Jurkat, Clone E6-1 (cell line): Measurements from ENCODE around the gene TEKT2.

Experiments used
- DNase-seq: peaks from one replicate; pipeline ENCODE4 v3.0.0-alpha.2; 2011; ENCODE audit warnings: low read depth, low spot score
- H3K4me3 ChIP-seq: 2 replicates; pipeline ENCODE4 v1.5.1; 2011; ENCODE audit warnings: mild to moderate bottlenecking, low read length, control low read depth, moderate library complexity

TEKT2 gene

DNA sequence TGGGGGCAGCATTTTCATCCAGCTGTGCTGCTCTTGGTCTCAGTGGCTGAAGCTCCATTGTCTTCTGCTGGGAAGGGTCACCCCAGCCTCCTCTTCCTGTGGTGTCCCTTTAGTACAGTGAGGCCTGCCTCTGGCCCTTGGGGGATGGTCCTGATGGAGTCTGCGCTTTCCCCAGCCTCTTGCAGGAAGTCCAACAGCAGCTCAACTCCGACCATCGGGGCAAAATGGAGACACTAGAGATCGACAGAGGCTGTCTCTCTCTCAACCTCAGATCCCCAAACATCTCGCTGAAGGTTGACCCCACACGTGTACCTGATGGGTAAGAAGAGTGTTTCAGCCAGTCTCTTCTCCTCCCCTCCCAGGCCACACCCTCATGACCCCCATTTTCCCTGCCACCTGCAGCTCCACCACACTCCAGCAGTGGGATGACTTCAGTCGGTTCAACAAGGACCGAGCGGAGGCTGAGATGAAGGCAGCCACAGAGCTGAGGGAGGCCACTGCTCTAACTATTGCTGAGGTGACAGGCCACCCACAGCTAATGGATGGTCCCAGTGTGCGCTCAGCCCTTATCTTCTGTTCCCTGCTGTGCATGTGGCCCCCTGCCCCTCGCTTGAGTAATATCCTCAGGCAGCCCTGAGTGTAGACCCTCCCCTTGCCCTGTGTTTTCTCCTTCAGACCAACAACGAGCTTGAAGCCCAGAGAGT lies 2.8 kb downstream of the TEKT2 start:
- H3K4me3 ChIP-seq: no peak overlapping the region
- DNase-seq: no peak

DNA sequence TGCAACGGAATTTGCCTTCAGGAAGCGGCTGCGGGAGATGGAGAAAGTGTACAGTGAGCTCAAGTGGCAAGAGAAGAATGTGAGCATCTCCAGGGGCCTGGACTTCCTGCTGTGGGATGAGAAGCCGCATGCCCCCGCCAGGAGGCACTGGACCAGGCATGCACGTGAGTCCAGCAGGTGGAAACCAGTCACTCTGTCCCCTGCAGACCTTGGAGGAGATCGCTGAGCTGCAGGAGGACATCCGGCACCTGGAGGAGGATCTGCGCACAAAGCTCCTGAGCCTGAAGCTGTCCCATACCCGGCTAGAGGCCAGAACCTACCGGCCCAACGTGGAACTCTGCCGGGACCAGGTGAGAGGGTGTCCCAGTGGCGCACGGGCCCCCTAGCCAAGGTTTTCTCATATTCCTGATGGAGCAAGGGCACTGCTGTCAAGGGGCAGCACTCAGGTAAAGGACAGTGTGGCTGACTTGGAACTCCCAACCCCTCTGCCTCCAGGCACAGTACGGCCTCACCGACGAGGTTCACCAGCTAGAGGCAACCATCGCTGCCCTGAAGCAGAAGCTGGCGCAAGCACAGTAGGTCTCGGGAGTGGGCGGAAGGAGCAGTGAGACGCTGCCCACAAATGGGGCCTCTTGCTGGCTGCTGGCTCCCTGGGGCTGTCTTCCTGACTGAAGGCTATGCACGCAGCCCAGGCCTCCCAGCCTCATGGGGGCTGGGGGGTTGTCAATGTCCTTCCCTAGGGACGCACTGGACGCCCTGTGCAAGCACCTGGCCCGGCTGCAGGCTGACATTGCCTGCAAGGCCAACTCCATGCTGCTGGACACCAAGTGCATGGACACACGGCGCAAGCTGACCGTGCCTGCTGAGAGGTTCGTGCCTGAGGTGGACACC lies 3.6 kb downstream of the TEKT2 start:
- no peak for DNase-seq
- H3K4me3 ChIP-seq: no peak overlapping the region

DNA sequence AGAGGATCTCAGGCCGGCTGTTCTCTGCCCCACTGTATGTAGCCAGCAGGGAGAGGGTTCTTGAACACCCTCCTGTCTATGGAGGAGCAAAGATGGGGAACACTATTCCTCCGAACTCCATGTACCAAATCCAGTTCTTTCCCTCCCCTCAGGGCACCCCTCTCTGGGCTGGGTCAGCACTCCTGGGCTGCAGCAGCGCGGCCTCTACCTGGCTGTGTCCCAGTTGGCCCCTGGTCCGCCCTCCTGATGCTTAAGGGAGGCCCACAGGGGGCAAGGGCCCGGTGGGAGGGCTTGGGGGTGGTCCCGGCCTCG lies 4.3 kb downstream of the TEKT2 start:
- DNase-seq: no peak
- peak overlapping the region; percentile 97 for H3K4me3 ChIP-seq

DNA sequence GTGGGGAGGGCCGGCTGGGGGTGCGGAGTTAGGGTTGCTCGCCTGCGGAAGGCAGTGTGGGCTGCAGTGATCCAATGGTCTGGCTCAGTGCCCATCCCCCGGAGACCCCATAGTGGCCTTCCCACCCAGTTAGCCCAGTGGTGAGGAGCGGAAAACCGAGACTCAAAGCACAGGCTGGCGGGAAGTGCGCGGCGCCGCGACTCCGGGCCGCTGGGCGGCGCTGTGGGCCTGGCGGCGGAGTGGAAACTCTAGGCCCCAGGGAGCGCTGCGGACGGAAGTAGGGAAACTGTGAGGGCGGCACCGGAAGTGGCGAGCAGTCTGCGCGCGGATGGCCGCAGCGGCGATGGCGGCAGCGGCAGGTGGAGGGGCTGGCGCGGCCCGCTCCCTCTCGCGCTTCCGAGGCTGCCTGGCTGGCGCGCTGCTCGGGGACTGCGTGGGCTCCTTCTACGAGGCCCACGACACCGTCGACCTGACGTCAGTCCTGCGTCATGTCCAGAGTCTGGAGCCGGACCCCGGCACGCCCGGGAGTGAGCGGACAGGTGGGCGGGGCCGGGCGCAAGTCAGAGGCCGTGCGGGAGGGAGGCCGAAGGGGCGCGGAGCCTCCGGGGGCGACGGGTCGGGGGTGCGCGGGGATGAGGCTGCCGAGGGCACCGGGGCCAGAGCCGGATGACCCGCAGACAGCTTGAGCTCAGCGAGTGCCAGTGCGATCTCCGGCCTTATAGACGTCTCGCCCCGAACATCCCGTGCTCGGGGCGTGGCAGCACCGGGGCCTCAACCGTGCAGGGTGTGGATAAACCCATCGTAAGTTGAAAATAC lies 4.9 kb downstream of the TEKT2 start, which contains the start of gene ADPRS:
Gene ADPRS (plus strand): TSS at position 316 of the 816 bp plus-strand sequence. CDS start 13 bp downstream, at position 329.
- DNase-seq: peak; percentile 88
- peak within 1 kb of the TSS; percentile 97 for H3K4me3 ChIP-seq

DNA sequence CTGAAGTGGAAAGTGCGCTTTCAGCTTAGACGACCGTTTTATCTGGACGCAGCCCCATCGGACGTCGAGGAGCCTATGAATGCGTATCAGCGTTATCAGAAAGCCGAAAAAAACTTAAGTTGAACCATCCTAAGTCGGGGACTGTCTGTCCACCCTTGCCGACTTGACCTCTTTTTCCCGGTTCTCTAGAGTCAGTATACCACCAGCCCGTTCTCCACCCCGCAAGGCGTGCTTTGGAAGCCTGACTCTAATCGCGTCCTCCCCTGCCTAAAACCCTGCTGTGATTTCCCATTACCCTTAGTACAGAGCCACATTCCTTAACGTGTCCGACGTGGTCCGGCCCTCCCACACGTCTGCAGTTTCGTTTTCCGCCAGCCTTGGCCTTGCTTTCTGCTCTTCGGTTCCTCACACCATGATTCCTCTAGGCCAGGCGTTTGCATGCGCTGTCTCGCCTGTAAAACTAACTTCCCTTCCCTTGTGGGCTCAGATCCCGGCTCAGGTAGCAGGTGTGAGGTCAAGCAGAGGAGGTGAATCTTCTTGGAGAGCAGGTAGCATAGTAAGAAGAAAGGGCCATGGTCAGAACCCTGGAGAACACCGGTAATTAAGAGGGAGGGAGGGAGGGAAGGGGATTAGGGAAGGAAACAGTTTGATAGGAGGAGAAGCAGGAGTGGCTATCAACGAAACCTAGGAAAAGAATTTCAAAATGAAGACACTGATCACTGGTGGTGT lies 5.7 kb downstream of the TEKT2 start:
- no peak for DNase-seq
- H3K4me3 ChIP-seq: peak overlapping the region; percentile 97

DNA sequence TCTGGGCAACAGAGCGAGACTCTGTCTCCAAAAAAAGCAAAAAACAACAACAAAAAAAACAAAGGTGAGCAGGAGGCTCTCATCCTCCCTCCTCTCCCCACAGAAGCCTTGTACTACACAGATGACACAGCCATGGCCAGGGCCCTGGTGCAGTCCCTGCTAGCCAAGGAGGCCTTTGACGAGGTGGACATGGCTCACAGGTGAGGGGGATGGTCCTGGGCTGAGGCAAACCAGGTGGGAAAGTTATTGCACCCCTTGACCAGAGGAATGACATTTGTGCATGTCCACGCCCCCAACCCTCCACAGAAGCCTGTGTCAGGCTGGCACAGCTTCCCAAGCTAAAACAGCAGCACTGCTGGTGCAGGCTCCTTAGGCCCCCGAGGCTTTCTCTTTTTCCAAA lies 7.2 kb downstream of the TEKT2 start:
- DNase-seq: no peak
- H3K4me3 ChIP-seq: no peak overlapping the region

DNA sequence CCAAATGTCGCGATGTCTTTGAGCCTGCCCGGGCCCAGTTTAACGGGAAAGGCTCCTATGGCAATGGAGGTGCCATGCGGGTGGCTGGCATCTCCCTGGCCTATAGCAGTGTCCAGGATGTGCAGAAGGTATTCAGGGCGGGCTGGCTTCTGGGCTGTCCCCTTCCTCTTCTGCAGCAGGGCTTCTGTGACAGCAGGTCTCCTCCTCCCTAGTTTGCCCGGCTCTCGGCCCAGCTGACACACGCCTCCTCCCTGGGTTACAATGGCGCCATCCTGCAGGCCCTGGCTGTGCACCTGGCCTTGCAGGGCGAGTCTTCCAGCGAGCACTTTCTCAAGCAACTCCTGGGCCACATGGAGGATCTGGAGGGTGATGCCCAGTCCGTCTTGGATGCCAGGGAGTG lies 7.8 kb downstream of the TEKT2 start:
- no peak overlapping the region for H3K4me3 ChIP-seq
- no peak for DNase-seq

DNA sequence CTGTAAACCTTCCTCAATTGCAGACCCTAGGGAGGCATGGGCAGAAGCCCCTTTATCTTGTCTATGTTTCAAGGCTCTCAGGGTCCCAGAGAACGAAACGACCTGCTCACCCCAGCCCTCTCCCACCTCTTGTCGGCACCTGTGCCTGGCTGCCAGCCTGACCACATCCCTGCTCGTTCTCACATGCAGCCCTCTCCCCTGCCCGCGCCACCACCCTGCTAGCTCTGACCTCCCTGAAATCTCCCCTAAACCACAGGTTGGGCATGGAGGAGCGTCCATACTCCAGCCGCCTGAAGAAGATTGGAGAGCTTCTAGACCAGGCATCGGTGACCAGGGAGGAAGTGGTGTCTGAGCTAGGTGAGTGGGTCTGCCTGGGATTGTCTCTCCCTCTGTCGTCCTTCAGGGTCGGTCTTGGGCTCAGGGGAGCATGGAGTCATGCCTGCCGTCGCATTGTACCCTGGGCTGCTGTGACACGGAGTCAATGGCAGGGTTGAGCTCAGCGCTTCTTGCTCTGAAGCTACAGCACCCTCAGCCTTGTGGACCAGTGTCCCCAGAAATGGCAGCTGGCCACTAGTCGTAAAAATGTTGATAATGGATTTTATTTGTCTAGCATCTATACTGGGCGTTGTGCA lies 8.4 kb downstream of the TEKT2 start:
- no peak for DNase-seq
- H3K4me3 ChIP-seq: no peak overlapping the region

DNA sequence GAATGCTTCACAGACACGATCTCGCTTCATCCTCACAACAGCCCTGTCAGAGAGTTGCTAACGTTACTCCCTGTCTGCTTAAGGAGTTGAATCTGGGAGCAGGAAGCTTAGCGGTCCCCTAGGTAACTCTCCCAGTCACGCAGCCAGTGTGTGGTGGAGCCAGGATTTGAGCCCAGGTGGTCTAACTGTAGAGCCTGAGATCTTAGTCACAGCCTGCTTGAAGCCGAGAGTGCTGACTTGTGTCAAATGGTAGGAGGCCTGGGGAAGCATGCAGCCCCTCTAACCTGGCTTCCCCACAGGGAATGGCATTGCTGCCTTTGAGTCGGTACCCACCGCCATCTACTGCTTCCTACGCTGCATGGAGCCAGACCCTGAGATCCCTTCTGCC lies 8.9 kb downstream of the TEKT2 start:
- no peak for DNase-seq
- no peak overlapping the region for H3K4me3 ChIP-seq

DNA sequence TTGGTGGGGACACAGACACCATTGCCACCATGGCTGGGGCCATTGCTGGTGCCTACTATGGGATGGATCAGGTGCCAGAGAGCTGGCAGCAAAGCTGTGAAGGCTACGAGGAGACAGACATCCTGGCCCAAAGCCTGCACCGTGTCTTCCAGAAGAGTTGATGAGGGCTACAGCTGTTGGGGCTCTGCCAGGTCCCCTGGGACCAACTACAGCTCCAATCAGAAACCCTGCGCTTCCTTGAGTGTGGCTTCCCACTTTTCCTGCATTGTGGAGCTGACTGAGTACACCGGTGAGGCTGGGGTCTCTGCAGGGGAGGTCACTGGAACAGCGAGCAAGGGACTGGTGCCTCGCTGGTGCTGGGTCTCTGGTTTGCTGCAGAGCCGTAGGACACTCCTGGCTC lies 9.3 kb downstream of the TEKT2 start:
- DNase-seq: no peak
- no peak overlapping the region for H3K4me3 ChIP-seq

DNA sequence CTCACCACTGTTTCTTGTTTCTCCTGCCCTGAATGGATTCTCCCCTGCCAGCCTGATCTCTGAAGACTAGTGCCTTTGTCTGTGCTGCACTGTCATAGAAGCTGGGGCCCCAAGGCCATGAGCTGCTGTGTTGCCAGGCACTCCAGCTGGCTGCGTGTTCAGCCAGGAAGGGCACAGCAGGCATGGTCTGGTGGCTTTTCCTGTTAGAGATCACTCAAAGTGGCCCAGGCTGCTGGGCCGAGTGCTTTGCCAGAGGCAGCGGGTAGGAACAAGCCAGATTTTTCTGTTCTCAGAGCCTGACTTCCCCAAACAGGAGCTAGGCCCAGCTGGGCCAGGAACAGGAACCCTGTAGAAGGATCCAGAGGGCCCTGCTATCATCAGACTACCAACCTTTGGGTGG lies 10.0 kb downstream of the TEKT2 start:
- no peak for DNase-seq
- no peak overlapping the region for H3K4me3 ChIP-seq

DNA sequence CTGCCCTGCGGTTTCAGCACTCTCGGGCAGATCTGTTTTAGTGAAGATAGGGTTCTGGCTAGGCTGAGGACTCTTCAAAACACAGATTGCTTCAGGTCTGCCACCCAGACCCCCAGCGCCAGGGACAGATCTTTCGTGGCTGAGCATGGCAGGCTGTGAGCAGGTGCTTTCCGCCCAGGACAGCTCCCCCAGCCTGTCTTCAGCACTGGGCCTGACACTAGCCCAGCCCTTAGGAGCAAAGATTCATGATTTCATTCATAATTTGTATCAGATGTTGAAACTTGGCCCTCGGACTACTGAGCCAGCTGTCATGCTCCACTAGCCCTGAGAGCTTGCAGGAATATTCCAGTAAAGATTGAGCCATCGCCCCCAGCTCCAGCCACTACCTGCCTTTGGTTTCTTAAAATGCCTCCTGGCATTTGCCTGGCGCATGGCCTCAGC lies 10.7 kb downstream of the TEKT2 start:
- no peak overlapping the region for H3K4me3 ChIP-seq
- no peak for DNase-seq

DNA sequence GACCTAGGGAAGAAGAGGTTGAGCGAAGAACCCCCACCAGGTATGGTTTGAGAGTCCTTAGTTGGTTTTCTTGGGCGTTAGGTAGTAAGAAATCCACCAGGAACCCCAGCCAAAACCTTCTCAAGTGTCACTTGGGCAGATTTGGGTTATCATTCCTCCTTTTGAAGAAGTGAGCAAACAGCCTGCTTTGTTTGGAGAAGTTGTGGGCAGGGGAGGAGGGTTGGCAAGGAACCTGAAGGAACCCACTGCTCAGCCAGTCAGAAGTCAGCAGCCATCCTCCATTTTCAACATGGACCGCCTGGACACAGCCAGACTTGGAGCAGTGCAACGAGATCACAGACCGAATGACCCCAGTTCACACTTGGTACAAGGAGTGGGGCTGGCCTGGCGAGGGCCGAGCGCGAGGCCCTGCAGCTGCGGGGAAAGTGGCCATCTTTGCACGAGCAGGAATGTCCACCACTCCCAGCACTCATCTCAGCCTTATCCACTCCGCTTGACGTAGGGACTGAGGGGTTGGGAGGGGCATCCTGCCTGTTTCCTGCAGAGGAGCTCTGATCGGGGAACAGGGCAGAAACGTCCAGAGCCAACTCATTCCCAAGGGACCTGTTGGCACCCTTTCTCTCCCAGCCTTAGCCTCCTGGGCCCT lies 12.0 kb downstream of the TEKT2 start:
- DNase-seq: no peak
- H3K4me3 ChIP-seq: no peak overlapping the region

DNA sequence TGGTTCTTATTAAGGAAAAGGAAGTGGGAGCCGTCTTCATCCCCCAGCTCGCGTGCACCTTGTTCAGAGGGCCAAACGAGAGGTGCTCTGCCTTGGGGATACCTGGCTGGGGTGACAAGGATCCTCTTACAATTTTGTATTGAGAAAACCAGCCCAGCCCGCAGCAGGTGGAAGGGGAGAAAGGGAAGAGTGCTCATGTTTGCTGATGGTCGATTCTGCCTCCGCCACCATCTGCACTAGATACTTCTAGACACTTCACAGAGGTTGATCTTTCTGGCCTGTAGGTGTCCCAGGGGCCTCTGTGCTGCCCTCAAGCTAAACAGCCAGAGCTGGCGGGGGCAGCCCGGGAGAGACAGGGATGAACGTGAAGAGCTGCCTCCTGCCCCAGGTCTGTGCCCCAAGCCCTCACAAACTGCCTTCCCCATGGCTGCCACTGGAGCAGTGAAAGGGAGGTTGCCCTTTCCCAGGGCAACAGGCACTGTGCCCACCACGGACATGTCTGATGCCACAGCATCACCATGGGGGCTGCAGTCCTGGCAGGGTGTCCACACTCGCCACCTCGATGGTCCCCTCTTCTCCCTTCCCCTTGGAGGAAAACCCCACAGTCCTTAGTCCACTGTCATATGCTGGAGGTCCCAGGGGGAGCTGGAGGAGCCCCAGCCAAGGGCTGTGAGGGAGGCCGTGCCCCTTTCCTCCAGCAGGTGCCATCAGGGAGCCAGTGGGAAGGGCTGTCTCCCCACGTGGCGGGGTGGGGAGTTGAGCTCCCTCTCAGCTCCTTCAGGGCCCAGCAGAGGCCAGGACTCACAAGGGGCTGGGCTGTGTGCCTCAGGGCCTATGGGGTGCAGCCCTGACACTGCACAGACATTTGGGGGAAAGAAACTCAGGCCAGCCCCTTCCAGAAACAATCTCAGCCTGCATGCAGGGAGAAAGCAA lies 12.9 kb downstream of the TEKT2 start:
- no peak for DNase-seq
- H3K4me3 ChIP-seq: no peak overlapping the region

DNA sequence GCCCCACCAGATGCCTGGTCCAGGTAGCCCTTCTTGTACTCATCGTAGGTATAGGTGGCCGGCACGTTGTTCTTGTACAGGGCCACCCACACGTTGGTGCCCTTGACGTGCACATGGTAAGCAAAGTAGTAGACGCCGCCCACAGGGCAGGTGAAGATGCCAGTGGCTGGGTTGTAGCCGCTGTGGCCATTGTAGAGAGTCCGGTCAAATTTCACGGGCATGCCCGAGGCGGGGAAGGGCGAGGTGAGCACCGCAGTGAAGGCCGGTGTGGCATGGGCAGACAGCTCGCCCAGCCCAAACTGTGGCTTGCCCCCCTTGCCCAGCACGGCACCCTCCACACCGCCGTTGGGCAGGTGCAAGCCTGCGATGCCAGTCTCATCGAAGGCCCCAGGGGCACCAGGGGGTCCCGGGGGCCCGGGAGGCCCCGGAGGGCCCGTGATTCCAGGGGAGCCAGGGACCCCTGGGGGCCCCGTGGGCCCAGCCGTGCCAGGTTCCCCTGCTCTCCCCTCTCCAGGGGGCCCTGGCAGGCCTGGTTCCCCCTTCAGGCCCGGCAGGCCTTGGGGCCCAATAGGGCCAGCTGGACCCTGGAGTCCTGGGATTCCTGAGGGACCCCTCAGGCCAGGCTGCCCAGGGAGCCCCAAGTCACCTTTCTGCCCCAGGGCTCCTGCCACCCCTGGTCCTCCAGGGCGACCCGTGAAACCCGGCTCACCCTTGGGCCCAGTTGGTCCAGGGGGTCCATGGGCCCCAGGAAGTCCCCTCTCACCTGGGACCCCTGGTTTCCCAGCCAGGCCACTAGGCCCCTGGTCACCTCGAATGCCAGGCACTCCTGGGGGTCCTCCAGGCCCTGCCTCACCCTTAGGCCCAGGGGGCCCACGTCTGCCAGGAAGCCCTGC lies 14.0 kb downstream of the TEKT2 start:
- DNase-seq: no peak
- no peak overlapping the region for H3K4me3 ChIP-seq

DNA sequence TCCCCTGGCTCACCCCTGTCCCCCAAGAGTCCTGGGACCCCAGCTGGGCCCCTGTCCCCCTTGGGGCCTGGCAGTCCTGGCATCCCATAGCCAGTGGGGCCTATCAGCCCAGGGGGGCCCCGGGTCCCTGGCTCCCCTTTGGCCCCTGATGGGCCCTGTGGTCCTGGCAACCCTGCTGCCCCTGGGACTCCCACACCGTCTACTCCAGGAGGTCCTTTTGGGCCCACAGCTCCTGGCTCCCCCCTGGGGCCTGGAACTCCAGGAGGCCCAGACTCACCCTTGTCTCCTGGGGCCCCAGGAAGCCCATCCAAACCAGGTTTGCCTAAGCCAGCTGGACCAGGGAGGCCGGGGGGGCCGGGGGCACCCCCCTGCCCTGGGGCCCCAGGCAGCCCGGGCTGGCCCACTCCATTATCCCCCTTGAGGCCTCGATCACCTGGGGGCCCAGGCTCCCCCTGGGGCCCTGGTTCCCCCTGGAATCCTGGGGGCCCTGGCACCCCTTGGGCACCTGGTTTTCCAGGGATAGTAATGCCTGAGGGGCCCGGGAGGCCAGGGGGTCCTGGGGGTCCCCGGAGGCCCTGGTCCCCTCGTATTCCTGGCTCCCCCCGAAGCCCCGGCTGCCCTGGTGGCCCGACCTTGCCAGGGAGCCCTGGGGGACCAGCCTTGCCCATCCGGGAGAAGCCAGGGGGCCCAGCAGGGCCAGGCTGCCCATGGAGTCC lies 14.9 kb downstream of the TEKT2 start:
- no peak for DNase-seq
- no peak overlapping the region for H3K4me3 ChIP-seq
